Naive thymus-derived CD4-positive, alpha-beta T cell (primary cell): Measurements from ENCODE around the gene MPO. TPM values are rescaled to one million over a fixed set of nuclear protein-coding genes. Genes with fewer than 3 reads are reported as not detected.

ENCODE experiments used
- ATAC-seq: fragments of 150-1000 bp; cut with Tn5 transposase; 2 replicates; pipeline ENCODE4 v1.10.0; 2021; ENCODE audit warnings: mild to moderate bottlenecking, moderate library complexity
- CTCF ChIA-PET: fragments of 350-600 bp; sonication (Branson Sonifier 250); formaldehyde crosslinking; loops from one replicate; lab custom pipeline; 2021; ENCODE audit warnings: antibody characterized with exemption; lab: Charles Lee
- POLR2A ChIA-PET: fragments of 350-600 bp; sonication (Branson Sonifier 250); formaldehyde crosslinking; loops from one replicate; lab custom pipeline; 2021; ENCODE audit warnings: antibody characterized with exemption, inconsistent platforms; lab: Charles Lee
- DNase-seq, 9 donors: peaks; one replicate each; pipeline versions ENCODE4 v3.0.0 to v3.0.0-alpha.2; 2020 to 2022; ENCODE audit warnings: mixed read lengths in 1 of 9
- H3K27ac ChIP-seq: one replicate; pipeline ENCODE4 v1.7.0; 2013; ENCODE audit warnings: mild to moderate bottlenecking, low read depth, low read length, moderate library complexity
- H3K27me3 ChIP-seq, 2 donors: one replicate each; pipeline ENCODE4 v1.7.0; 2013; ENCODE audit warnings: low read length in 2 of 2, mild to moderate bottlenecking in 2 of 2, moderate library complexity in 2 of 2; ENCODE audit not compliant: control insufficient read depth in 2 of 2, insufficient read depth in 2 of 2
- H3K36me3 ChIP-seq, 3 experiments: 1 replicate in 2 of 3; 2 replicates in 1 of 3; pipeline ENCODE4 v1.7.0; 2013; ENCODE audit warnings: low read length in 3 of 3, mild to moderate bottlenecking in 3 of 3, moderate library complexity in 1 of 3; ENCODE audit not compliant: insufficient read depth in 3 of 3, control insufficient read depth in 2 of 3
- H3K4me1 ChIP-seq, 2 donors: one replicate each; pipeline ENCODE4 v1.7.0; 2013; ENCODE audit warnings: low read length in 2 of 2, mild to moderate bottlenecking in 2 of 2, moderate library complexity in 1 of 2; ENCODE audit not compliant: control insufficient read depth in 2 of 2, insufficient read depth in 2 of 2
- H3K4me3 ChIP-seq: 2 replicates; pipeline ENCODE4 v1.7.0; 2013; ENCODE audit warnings: mild to moderate bottlenecking, low read length
- H3K9me3 ChIP-seq, 3 experiments: 1 replicate in 2 of 3; 2 replicates in 1 of 3; pipeline ENCODE4 v1.7.0; 2013; ENCODE audit warnings: low read length in 3 of 3; ENCODE audit not compliant: control insufficient read depth in 2 of 3
- H3K27ac Mint-ChIP-seq, 9 donors: one replicate each; pipeline ENCODE4 v1.8.0; 2020 to 2022; ENCODE audit warnings: mixed read lengths in 9 of 9, mild to moderate bottlenecking in 8 of 9, moderate library complexity in 5 of 9, inconsistent platforms in 2 of 9
- H3K27me3 Mint-ChIP-seq, 5 donors: one replicate each; pipeline ENCODE4 v1.8.0; 2021 to 2022; ENCODE audit warnings: mixed read lengths in 5 of 5, mild to moderate bottlenecking in 1 of 5
- H3K36me3 Mint-ChIP-seq, 5 donors: one replicate each; pipeline ENCODE4 v1.8.0; 2020 to 2022; ENCODE audit warnings: mixed read lengths in 5 of 5, mild to moderate bottlenecking in 3 of 5, inconsistent platforms in 1 of 5
- H3K4me1 Mint-ChIP-seq, 7 donors: one replicate each; pipeline ENCODE4 v1.8.0; 2020 to 2022; ENCODE audit warnings: mixed read lengths in 7 of 7, mild to moderate bottlenecking in 3 of 7, inconsistent platforms in 1 of 7
- H3K4me3 Mint-ChIP-seq, 10 donors: one replicate each; pipeline ENCODE4 v1.8.0; 2020 to 2022; ENCODE audit warnings: mild to moderate bottlenecking in 10 of 10, mixed read lengths in 10 of 10, moderate library complexity in 6 of 10, inconsistent platforms in 2 of 10
- H3K9me3 Mint-ChIP-seq, 11 donors: one replicate each; pipeline ENCODE4 v1.8.0; 2020 to 2022; ENCODE audit warnings: mixed read lengths in 11 of 11, mild to moderate bottlenecking in 4 of 11, inconsistent platforms in 1 of 11, moderate library complexity in 1 of 11
- intact Hi-C, 2 donors: fragments of 100-400 bp; cut with micrococcal nuclease; formaldehyde crosslinking; loops; one replicate each; pipeline ENCODE4 v1.15.1; 2023
- polyA plus RNA-seq, 2 donors: library from polyadenylated mRNA; unstranded; fragments of 300-500 nt; fragmentation: Illumina TruSeq; gene quantifications; one replicate each; pipeline ENCODE4 v1.2.3, GENCODE V29; 2021
- total RNA-seq, 6 experiments: library from RNA in 5 of 6; stranded (reverse) in 5 of 6; gene quantifications; 1 replicate in 5 of 6; 2 replicates in 1 of 6; pipeline ENCODE4 v1.2.3 and lab custom pipeline; 2021 to 2026

The MPO gene
- total and polyA plus RNA-seq, 7 experiments from 2014 or later, result 0.32 to 7.3 TPM; not detected in 5

DNA sequence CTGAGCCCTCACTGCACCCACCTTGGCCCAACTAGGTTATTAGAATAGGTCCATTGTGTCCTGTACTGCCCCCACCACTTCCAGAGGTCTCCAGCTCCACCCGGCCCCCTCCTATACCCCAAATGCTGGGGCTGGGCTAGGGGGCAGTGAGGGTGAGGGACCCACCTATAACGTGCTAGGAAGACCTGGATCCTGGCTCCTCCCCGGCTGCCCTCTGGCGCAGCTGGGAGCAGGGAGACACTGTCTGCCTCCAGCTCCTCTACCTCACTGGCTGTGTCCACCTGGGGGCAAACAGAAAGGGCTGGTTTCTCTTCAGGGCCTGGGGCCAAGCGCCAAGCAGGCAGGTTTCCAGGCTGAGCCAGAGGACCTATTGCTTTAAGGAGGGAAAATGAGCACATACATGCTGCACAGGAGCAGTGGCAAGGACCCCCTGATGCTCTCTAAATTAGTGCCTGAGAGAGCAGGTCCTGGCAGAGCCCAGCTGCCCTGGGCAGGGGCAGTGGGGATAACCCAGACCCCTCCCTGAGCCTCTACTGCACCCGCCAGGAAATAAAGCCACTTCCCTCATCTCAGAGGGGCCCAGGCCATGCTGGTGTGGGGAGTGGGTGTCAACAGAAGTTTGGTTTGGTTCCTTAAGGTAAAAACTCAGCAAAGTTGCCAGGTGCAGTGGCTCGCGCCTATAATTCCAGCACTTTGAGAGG, 35.7 kb upstream of the MPO start:
- no peaks in the 10 kb centered on the region for H3K27me3 ChIP-seq
- Mint-ChIP-seq H3K4me3 (no peak overlapping the region), H3K4me1 (peaks cover 8 to 18% (median 11%) of the 10 kb centered on the region in 7 donors), H3K9me3 (no peaks in the 10 kb centered on the region), H3K27ac (peak overlapping the region in 2 of 9 donors; percentile 33 to 86), H3K36me3 (peaks cover 0 to 12% (median 0%) of the 10 kb centered on the region in 5 donors), H3K27me3 (no peaks in the 10 kb centered on the region)
- H3K9me3 ChIP-seq, result no peaks in the 10 kb centered on the region
- H3K4me3 ChIP-seq, result no peak overlapping the region
- H3K36me3 ChIP-seq, result peaks cover 0 to 4% (median 0%) of the 10 kb centered on the region in 3 experiments
- intact Hi-C loops, result loop anchor here in 1 of 2 donors (2.0 kb wide), 1 partner anchor 36 kb away; the partner anchor contains the start of gene SUPT4H1
- H3K27ac ChIP-seq, result no peak overlapping the region
- CTCF ChIA-PET, result interaction anchor here (0.6 to 12.5 kb wide), 18 partner anchors 10 to 689 kb away, joined by 3 to 257 read pairs (median 11); partner anchors contain the start of genes HSF5, RNF43, SUPT4H1 and TSPOAP1
- DNase-seq, result peak in 1 of 9 donors; percentile 2
- H3K4me1 ChIP-seq, result peaks cover 11 to 12% of the 10 kb centered on the region in 2 donors
- ATAC-seq, result no peak
- POLR2A ChIA-PET, result interaction anchor here (0.9 to 17.0 kb wide), 7 partner anchors 10 to 138 kb away, joined by 3 to 792 read pairs (median 14); partner anchors contain the start of genes RNF43, SUPT4H1 and TSPOAP1

DNA sequence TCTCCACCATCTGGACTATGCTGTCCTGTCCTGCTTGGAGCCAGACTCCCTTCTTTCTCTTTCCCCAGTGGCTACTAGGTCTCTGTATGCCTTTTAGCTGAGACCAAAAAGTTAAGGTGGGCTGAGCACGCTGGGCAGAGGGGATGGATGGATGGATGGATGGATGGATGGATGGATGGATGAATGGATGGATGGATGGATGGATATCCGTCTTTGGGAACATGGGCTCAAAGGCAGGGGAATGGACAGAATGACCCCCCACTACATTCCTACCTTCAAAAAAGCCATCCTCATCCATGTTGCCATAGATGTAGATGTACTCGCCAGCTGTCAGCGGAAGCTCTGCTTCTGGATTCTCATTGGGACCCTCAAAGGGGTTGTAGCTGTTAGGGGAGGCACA, 35.0 kb upstream of the MPO start:
- Mint-ChIP-seq H3K27me3 (no peaks in the 10 kb centered on the region), H3K4me3 (no peak overlapping the region), H3K27ac (peak overlapping the region in 1 of 9 donors; percentile 29), H3K4me1 (peaks cover 7 to 18% (median 11%) of the 10 kb centered on the region in 7 donors), H3K9me3 (no peaks in the 10 kb centered on the region), H3K36me3 (peaks cover 0 to 12% (median 0%) of the 10 kb centered on the region in 5 donors)
- Histone ChIP-seq H3K36me3 (peaks cover 0 to 4% (median 0%) of the 10 kb centered on the region in 3 experiments), H3K9me3 (no peaks in the 10 kb centered on the region), H3K27ac (no peak overlapping the region), H3K27me3 (no peaks in the 10 kb centered on the region), H3K4me3 (no peak overlapping the region), H3K4me1 (peaks cover 11 to 12% of the 10 kb centered on the region in 2 donors)
- intact Hi-C loops, result loop anchor here in 1 of 2 donors (2.0 kb wide), 1 partner anchor 37 kb away; the partner anchor contains the start of gene SUPT4H1
- ATAC-seq, result no peak
- DNase-seq, result no peak
- ChIA-PET CTCF (interaction anchor here (1.1 to 12.5 kb wide), 7 partner anchors 11 to 690 kb away, joined by 4 to 257 read pairs (median 16); partner anchors contain the start of gene RNF43), POLR2A (interaction anchor here (1.5 to 17.0 kb wide), 4 partner anchors 11 to 36 kb away, joined by 5 to 792 read pairs (median 65); partner anchors contain the start of genes SUPT4H1 and TSPOAP1)

DNA sequence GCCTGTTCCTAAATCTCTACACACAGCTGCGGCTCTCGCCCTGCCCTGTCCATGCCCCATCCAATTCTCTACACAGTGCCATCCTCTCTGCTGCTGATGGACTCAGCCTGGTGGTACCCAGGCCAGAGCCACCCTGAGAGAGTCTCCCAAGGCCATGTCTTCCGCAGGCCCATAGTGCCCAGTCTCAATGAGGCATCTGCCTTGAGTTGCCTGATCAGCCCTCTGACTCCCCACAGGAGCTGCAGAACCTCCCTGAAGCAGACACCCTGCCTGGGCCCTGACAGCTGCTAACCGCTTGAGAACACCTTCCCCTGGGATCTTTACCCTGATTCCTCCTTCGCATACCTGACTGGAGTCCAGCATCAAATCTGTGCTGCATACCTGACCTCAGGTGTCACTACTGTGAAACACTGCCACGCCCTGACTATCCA, 34.6 kb upstream of the MPO start:
- Histone ChIP-seq H3K9me3 (no peaks in the 10 kb centered on the region), H3K27ac (no peak overlapping the region), H3K4me3 (no peak overlapping the region), H3K27me3 (no peaks in the 10 kb centered on the region), H3K4me1 (peaks cover 11 to 12% of the 10 kb centered on the region in 2 donors), H3K36me3 (peaks cover 0 to 4% (median 0%) of the 10 kb centered on the region in 3 experiments)
- ATAC-seq, result no peak
- H3K36me3 Mint-ChIP-seq, result peaks cover 0 to 12% (median 0%) of the 10 kb centered on the region in 5 donors
- peak overlapping the region in 1 of 9 donors; percentile 14 for H3K27ac Mint-ChIP-seq
- intact Hi-C loops, result no loop called here
- ChIA-PET CTCF (interaction anchor here (1.1 to 12.5 kb wide), 5 partner anchors 28 to 176 kb away, joined by 4 to 257 read pairs (median 7); partner anchors contain the start of gene RNF43), POLR2A (interaction anchor here (1.4 to 17.0 kb wide), 4 partner anchors 12 to 36 kb away, joined by 3 to 792 read pairs (median 44); partner anchors contain the start of genes SUPT4H1 and TSPOAP1)
- peaks cover 7 to 18% (median 10%) of the 10 kb centered on the region in 7 donors for H3K4me1 Mint-ChIP-seq
- H3K9me3 Mint-ChIP-seq, result no peaks in the 10 kb centered on the region
- no peak overlapping the region for H3K4me3 Mint-ChIP-seq
- H3K27me3 Mint-ChIP-seq, result no peaks in the 10 kb centered on the region
- peak in 1 of 9 donors; percentile 1 for DNase-seq

DNA sequence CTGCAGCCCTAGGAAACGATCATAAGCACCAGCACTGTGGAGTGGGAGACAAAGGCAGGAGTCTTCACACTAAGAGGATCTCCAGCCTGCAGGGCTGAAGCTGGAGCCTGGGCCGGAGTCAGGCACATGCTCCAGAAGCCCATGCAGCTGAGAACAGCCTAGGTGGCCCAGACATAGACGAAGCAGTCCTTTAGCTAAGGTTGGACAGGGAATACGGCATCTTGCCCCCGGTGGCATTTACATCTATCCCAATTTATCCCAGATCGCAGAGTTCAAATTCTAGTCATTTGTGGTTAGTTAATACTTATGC, 33.9 kb upstream of the MPO start:
- peaks cover 0 to 4% (median 0%) of the 10 kb centered on the region in 3 experiments for H3K36me3 ChIP-seq

DNA sequence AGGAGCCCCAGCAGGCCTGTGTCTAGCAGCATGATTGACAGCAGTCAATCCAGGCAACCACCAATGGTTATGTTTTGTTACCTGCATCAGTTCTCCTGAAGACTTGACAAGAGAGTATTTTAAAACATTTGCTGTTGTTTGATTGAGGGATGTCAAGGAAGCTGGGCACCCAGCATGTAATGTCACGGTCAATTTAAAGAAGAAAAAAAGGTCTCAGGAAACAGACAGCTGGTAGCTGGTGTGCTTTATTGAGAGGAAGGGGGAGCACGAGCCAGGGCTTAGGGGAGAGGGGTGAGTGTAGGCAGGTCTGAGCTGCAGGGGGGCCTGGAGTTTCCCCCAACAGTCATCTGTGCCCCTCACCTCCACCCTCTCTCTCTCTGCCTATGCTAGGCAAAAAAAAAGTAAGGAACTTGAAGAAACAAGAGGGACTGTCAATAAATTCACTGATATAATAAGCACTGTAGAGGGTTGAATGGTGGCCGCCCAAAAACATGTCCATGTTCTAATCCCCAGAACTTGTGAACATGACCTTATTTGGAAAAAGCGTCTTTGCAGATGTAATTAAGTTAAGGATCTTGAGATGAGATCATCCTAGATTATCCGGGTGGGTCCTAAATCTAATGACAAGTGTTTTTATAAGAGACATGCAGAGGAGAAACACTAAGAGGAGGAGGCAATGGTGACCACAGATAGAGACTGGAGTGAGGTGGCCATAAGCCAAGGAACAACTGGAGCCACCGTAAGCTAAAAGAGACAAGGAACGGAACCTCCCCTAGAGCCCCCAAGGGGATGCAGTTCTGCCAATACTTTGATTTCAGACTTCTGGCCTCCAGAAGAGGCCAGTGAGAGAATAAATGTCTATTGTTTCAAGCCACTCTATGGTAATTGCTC, 33.3 kb upstream of the MPO start:
- Histone ChIP-seq H3K4me1 (peaks cover 11 to 12% of the 10 kb centered on the region in 2 donors), H3K27me3 (no peaks in the 10 kb centered on the region), H3K4me3 (no peak overlapping the region), H3K9me3 (no peaks in the 10 kb centered on the region), H3K36me3 (peaks cover 0 to 4% (median 2%) of the 10 kb centered on the region in 3 experiments), H3K27ac (no peak overlapping the region)
- Mint-ChIP-seq H3K27ac (peak overlapping the region in 1 of 9 donors; percentile 28), H3K9me3 (no peaks in the 10 kb centered on the region), H3K4me1 (peaks cover 7 to 18% (median 10%) of the 10 kb centered on the region in 7 donors), H3K4me3 (no peak overlapping the region), H3K36me3 (peaks cover 0 to 13% (median 0%) of the 10 kb centered on the region in 5 donors), H3K27me3 (no peaks in the 10 kb centered on the region)
- DNase-seq (no peak), ATAC-seq (no peak)
- POLR2A ChIA-PET, result interaction anchor here (1.4 to 17.0 kb wide), 4 partner anchors 12 to 37 kb away, joined by 3 to 792 read pairs (median 44); partner anchors contain the start of genes SUPT4H1 and TSPOAP1
- CTCF ChIA-PET, result interaction anchor here (2.0 to 12.5 kb wide), 2 partner anchors 29 to 104 kb away, joined by 7 to 257 read pairs; partner anchors contain the start of gene RNF43
- intact Hi-C loops, result no loop called here

More for the DNA sequence above, 33.9 kb upstream of the MPO start:
- ChIA-PET POLR2A (interaction anchor here (1.4 to 17.0 kb wide), 4 partner anchors 12 to 37 kb away, joined by 3 to 792 read pairs (median 44); partner anchors contain the start of genes SUPT4H1 and TSPOAP1), CTCF (interaction anchor here (2.0 to 12.5 kb wide), 2 partner anchors 29 to 103 kb away, joined by 7 to 257 read pairs; partner anchors contain the start of gene RNF43)
- intact Hi-C loops, result no loop called here
- H3K9me3 ChIP-seq, result no peaks in the 10 kb centered on the region
- peaks cover 11 to 12% of the 10 kb centered on the region in 2 donors for H3K4me1 ChIP-seq
- ATAC-seq (no peak), DNase-seq (no peak)
- H3K27me3 ChIP-seq, result no peaks in the 10 kb centered on the region
- no peak overlapping the region for H3K27ac ChIP-seq
- Mint-ChIP-seq H3K9me3 (no peaks in the 10 kb centered on the region), H3K27me3 (no peaks in the 10 kb centered on the region), H3K4me1 (peaks cover 7 to 18% (median 11%) of the 10 kb centered on the region in 7 donors), H3K27ac (no peak overlapping the region), H3K4me3 (no peak overlapping the region), H3K36me3 (peaks cover 0 to 12% (median 0%) of the 10 kb centered on the region in 5 donors)
- H3K4me3 ChIP-seq, result no peak overlapping the region
